K562 (cell line): ENCODE measurements around the gene APOL4. TPM values are rescaled to one million over a fixed set of nuclear protein-coding genes. Genes with fewer than 3 reads are reported as not detected.

ENCODE experiments used
- ATAC-seq: fragments of 200-7000 bp; cut with Tn5 transposase; 3 replicates; pipeline ENCODE4 v1.9.1; 2020; ENCODE audit warnings: moderate library complexity
- BruUV-seq: library from RNA; stranded (reverse); fragments of 400-500 nt; replicated peaks from 2 replicates; lab custom pipeline; 2021; lab: Mats Ljungman, UMichigan
- CTCF ChIA-PET: fragments of 300-600 bp; formaldehyde crosslinking; extraction: SDS; loops from one replicate; lab custom pipeline; 2021; ENCODE audit warnings: low intra/inter-chr PET ratio; lab: Yijun Ruan, JAX
- POLR2A ChIA-PET: fragments of 300-600, 350-650 bp; sonication (Branson Sonifier 250); formaldehyde crosslinking; extraction: SDS; loops from one replicate; lab custom pipeline; 2021; ENCODE audit warnings: antibody characterized with exemption, inconsistent platforms; lab: Yijun Ruan, JAX
- DNase-seq, 4 experiments: peaks; one replicate each; pipeline versions ENCODE4 v3.0.0 to v3.0.0-alpha.2; 2011 to 2018; ENCODE audit warnings: low spot score in 3 of 4, mixed read lengths in 3 of 4; ENCODE audit errors: extremely low read depth in 1 of 4
- FAIRE-seq: peaks from 2 replicates; lab custom pipeline; 2011; peaks lifted over from hg19 to GRCh38; lab: Jason Lieb, UNC
- H2AFZ ChIP-seq: 2 replicates; pipeline ENCODE4 v1.6.0; 2011; ENCODE audit warnings: low read depth, low read length, control low read depth, inconsistent platforms
- H3K27ac ChIP-seq: fragments of 200-600 bp; 3 replicates; pipeline ENCODE4 v1.8.0; 2011; ENCODE audit warnings: low read depth, mild to moderate bottlenecking, control low read depth, inconsistent platforms, low read length, moderate library complexity, mixed read lengths; ENCODE audit errors: extremely low read depth
- H3K27me3 ChIP-seq, 2 experiments: fragments of 300-600 bp in 1 of 2; 2 replicates in 1 of 2; 3 replicates in 1 of 2; pipeline versions ENCODE4 v1.6.0 to v1.8.0; 2011; ENCODE audit warnings: inconsistent platforms in 2 of 2, low read length in 2 of 2, mild to moderate bottlenecking in 1 of 2, mixed read lengths in 1 of 2, moderate library complexity in 1 of 2; ENCODE audit not compliant: control insufficient read depth in 2 of 2, insufficient read depth in 2 of 2
- H3K36me3 ChIP-seq: fragments of 300-600 bp; 3 replicates; pipeline ENCODE4 v1.8.0; 2011; ENCODE audit warnings: mild to moderate bottlenecking, low read length, inconsistent platforms; ENCODE audit not compliant: control insufficient read depth, insufficient read depth
- H3K4me1 ChIP-seq, 2 experiments: fragments of 200-600 bp in 1 of 2; replicated peaks in 1 of 2; 2 replicates in 1 of 2; 3 replicates in 1 of 2; pipeline versions ENCODE4 v1.5.1 to v1.8.0; 2011; ENCODE audit warnings: inconsistent platforms in 2 of 2, low read length in 2 of 2, mild to moderate bottlenecking in 1 of 2, mixed read lengths in 1 of 2, moderate library complexity in 1 of 2; ENCODE audit not compliant: control insufficient read depth in 2 of 2, insufficient read depth in 2 of 2
- H3K4me2 ChIP-seq: 2 replicates; pipeline ENCODE4 v1.6.1; 2011; ENCODE audit warnings: low read length, control low read depth, inconsistent platforms, mixed read lengths; ENCODE audit not compliant: insufficient read depth
- H3K4me3 ChIP-seq: fragments of 200-600 bp; sonication (generic), shearing (Covaris generic); 2 replicates; pipeline ENCODE4 v1.5.1; 2016; ENCODE audit warnings: control low read depth, inconsistent platforms
- H3K79me2 ChIP-seq: fragments of 200-600 bp; 3 replicates; pipeline ENCODE4 v1.8.0; 2011; ENCODE audit warnings: low read length, inconsistent platforms; ENCODE audit not compliant: control insufficient read depth, insufficient read depth
- H3K9ac ChIP-seq, 2 experiments: 2 replicates each; pipeline versions ENCODE4 v1.6.0 to v1.6.1; 2011; ENCODE audit warnings: low read depth in 2 of 2, low read length in 2 of 2, control low read depth in 1 of 2, inconsistent platforms in 1 of 2, mild to moderate bottlenecking in 1 of 2, mixed read lengths in 1 of 2; ENCODE audit not compliant: insufficient read depth in 1 of 2
- H3K9me1 ChIP-seq: one replicate; pipeline ENCODE4 v1.6.0; 2011; ENCODE audit warnings: inconsistent platforms, mild to moderate bottlenecking, low read length, moderate library complexity; ENCODE audit not compliant: control insufficient read depth, insufficient read depth
- H3K9me3 ChIP-seq: replicated peaks from 2 replicates; pipeline ENCODE4 v1.5.1; 2011; ENCODE audit warnings: low read depth, low read length, inconsistent platforms; ENCODE audit not compliant: control insufficient read depth, insufficient read depth
- H4K20me1 ChIP-seq: replicated peaks from 2 replicates; pipeline ENCODE4 v1.6.1; 2011; ENCODE audit warnings: low read length, inconsistent platforms, mixed read lengths; ENCODE audit not compliant: control insufficient read depth, insufficient read depth
- FOXP4 ChIP-seq: sonication (generic); formaldehyde crosslinking; IDR thresholded peaks from 2 replicates; pipeline ENCODE4 v1.8.0; 2022; ENCODE audit warnings: mild to moderate bottlenecking, missing genetic modification reagents, borderline replicate concordance
- GABPA ChIP-seq: fragments of 200-800 bp; sonication (Bioruptor generic); conservative IDR thresholded peaks from 2 replicates; pipeline ENCODE4 v1.6.1; 2016; ENCODE audit warnings: low read depth, missing genetic modification characterization, missing compliant biosample characterization
- GABPB1 ChIP-seq: sonication (generic); formaldehyde crosslinking; IDR thresholded peaks from 2 replicates; pipeline ENCODE4 v1.8.0; 2022; ENCODE audit warnings: mild to moderate bottlenecking, missing genetic modification reagents
- NR1H2 ChIP-seq: sonication (generic); formaldehyde crosslinking; IDR thresholded peaks from 2 replicates; pipeline ENCODE4 v1.4.0; 2020; ENCODE audit warnings: mild to moderate bottlenecking, missing genetic modification reagents
- RFX1 ChIP-seq: fragments of 450-650 bp; IDR thresholded peaks from 2 replicates; pipeline ENCODE4 v1.6.1; 2016; ENCODE audit warnings: mild to moderate bottlenecking, moderate library complexity
- WGBS: fragments of 100-300 bp; shearing (Covaris generic); methylation state at CpG from one replicate; pipeline ENCODE4 v1.1.6; 2016; ENCODE audit warnings: low coverage, mixed read lengths; ENCODE audit not compliant: insufficient coverage; ENCODE audit errors: missing lambda C conversion rate; 5-methylcytosine and 5-hydroxymethylcytosine counted together
- in situ Hi-C: fragments of 300-500 bp; cut with MboI; formaldehyde crosslinking; loops from 4 replicates; pipeline ENCODE4 v1.15.0; 2018; ENCODE audit warnings: inconsistent platforms, mixed read lengths
- intact Hi-C: fragments of 100-400 bp; cut with micrococcal nuclease; formaldehyde crosslinking; loops from 2 replicates; pipeline ENCODE4 v1.14.2; 2022
- polyA plus RNA-seq, 8 experiments: library from polyadenylated mRNA; depleted of rRNA in 4 of 8; stranded (reverse) in 5 of 8; unstranded in 3 of 8; fragments of >200 nt; fragmentation: Nextera tagmentation in 2 of 8; fragmentation: Illumina TruSeq in 1 of 8; extraction: Ambion mirVana in 2 of 8; extraction: Trizol in 1 of 8; gene quantifications; 2 replicates each; pipeline versions ENCODE4 v1.2.1 to v1.2.3, GENCODE V29; 2011 to 2014; ENCODE audit warnings: inconsistent platforms in 1 of 8, missing spikeins in 1 of 8
- total RNA-seq, 7 experiments: library from RNA; depleted of rRNA in 6 of 7; stranded (reverse); fragments of >200 nt in 6 of 7; fragmentation: Illumina TruSeq in 2 of 7; extraction: Trizol in 2 of 7; gene quantifications; 2 replicates each; pipeline versions ENCODE4 v1.2.1 to v1.2.3, GENCODE V29; 2011 to 2021; ENCODE audit warnings: low replicate concordance in 1 of 7

APOL4 gene
- total and polyA plus RNA-seq, 9 of the 15 experiments (the other 6 are each of a cell fraction or from before 2014, with no cell fraction given), result 6.5 to 15.0 (median 9.8) TPM

GRCh38 chr22:36147196-36147791 is 54.3 kb downstream of the APOL4 start:
- ATAC-seq (no peak), DNase-seq (no peak), FAIRE-seq (no peak)
- no peak overlapping the region for H3K4me2 ChIP-seq
- TF ChIP-seq RFX1 (peak; percentile 65), NR1H2 (no peak), GABPB1 (CRISPR knock-in tag) (no peak), FOXP4 (no peak), GABPA (tag) (no peak)
- BruUV-seq, result no TSS peak
- no peaks in the 10 kb centered on the region for H3K9me3 ChIP-seq
- H3K9me1 ChIP-seq, result no peaks in the 10 kb centered on the region
- peaks cover 0 to 3% of the 10 kb centered on the region in 2 experiments; a peak in 1 of 5 replicates for H3K4me1 ChIP-seq
- no peak overlapping the region for H3K4me3 ChIP-seq
- WGBS, result 34% methylated on average over 8 of the region's 8 CpGs
- CTCF ChIA-PET, result no interaction called here
- no peak overlapping the region for H3K9ac ChIP-seq
- no peak overlapping the region for H3K27ac ChIP-seq
- no peaks in the 10 kb centered on the region for H4K20me1 ChIP-seq
- 0 out of 5 replicates have a peak, but pooled peaks cover 0 to 5% of the 10 kb centered on the region in 2 experiments for H3K27me3 ChIP-seq
- H3K79me2 ChIP-seq, result no peaks in the 10 kb centered on the region
- no peaks in the 10 kb centered on the region for H3K36me3 ChIP-seq
- H2AFZ ChIP-seq, result no peak overlapping the region
- POLR2A ChIA-PET, result no interaction called here
- intact Hi-C loops (loop anchor here (5.0 kb wide), 1 partner anchor 75 kb away; no protein-coding TSS in a partner anchor), in situ Hi-C loops (no loop called here)
